Astrocyte (in vitro differentiated cells and primary cell): ENCODE measurements around the gene CORO2A.

Experiments used
- CTCF ChIP-seq: IDR thresholded peaks from 2 replicates; pipeline ENCODE4 v1.5.1; 2011; ENCODE audit warnings: low read depth, mild to moderate bottlenecking, inconsistent platforms, low read length, moderate library complexity; ENCODE audit not compliant: insufficient read depth
- EZH2 ChIP-seq: IDR thresholded peaks from 2 replicates; pipeline ENCODE4 v1.6.1; 2012; ENCODE audit warnings: mild to moderate bottlenecking, low read length, inconsistent platforms; ENCODE audit not compliant: insufficient read depth

- no peak for TF ChIP-seq CTCF
- no peak for TF ChIP-seq EZH2
These were observed 50.1 kb downstream of the CORO2A start for GRCh38 chr9:98142182-98142907.
